GM18858 (cell line): ENCODE results near the gene PTPN21.

Experiments used
- ATAC-seq: cut with Tn5 transposase; IDR thresholded peaks from one replicate; pipeline ENCODE4 v1.9.1; 2021; ENCODE audit not compliant: unreplicated experiment

Gene PTPN21

DNA sequence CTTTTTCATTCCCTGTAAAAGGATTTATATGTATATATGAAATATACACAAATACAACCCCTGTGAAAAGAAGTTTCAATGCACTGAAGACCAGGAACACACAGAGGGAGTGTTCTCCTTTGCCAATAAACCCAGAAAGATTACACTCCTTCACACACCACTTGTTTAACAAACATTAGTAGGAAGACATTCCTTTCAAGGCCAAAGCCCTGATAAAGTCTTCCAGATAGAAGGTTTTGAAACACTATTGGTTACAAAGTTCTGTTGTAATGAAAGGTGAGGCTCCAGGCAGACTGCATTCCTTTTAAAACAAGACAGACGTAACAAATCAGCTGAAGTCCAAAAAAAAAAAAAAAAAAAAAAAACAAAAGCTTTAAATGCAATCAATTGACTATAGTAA is 81.0 kb downstream of the PTPN21 start:
- ATAC-seq: no peak

GRCh38 chr14:88470542-88471440 is 84.0 kb downstream of the PTPN21 start:
- no peak for ATAC-seq

DNA sequence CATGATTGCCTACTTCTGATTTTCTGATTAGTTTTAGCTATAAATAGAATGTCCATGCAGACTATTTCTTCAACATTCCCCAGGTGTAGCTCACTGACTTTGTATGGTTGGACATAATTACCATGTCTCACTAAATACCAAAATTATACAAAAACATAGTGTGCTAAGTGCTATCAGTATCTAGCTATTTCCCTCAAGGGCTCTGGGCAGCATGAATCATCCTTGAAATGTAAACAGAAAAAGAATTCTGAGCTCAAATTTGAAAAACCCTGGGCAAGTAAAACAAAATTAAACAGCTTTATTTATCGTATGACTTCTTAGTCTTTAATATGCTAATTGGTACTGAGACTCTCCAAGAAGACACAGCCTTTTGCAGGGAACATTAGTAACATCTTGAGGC is 86.4 kb downstream of the PTPN21 start:
- no peak for ATAC-seq

- no peak for ATAC-seq
Measured at GRCh38 chr14:88463318-88463717, 91.5 kb downstream of the PTPN21 start.

- no peak for ATAC-seq
Measured at GRCh38 chr14:88454886-88455285, 99.9 kb downstream of the PTPN21 start.

GRCh38 chr14:88452231-88452630 is 102.6 kb downstream of the PTPN21 start:
- no peak for ATAC-seq

GRCh38 chr14:88439088-88439487 is 115.7 kb downstream of the PTPN21 start:
- ATAC-seq: no peak

DNA sequence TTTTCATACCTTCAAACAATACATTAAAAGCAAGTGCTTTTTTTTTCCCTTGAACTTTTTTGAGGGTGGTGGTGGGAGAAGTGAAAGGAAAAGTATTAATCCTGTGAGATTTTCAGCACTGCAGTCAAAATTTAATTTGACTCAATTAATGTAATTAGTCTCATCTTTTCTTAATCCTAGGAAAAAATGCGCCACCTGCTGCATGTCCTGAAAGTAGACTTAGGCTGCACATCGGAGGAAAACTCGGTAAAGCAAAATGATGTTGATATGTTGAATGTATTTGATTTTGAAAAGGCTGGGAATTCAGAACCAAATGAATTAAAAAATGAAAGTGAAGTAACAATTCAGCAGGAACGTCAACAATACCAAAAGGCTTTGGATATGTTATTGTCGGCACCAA is 117.1 kb downstream of the PTPN21 start:
- no peak for ATAC-seq

- no peak for ATAC-seq
Measured at GRCh38 chr14:88430976-88431375, 123.8 kb downstream of the PTPN21 start.

DNA sequence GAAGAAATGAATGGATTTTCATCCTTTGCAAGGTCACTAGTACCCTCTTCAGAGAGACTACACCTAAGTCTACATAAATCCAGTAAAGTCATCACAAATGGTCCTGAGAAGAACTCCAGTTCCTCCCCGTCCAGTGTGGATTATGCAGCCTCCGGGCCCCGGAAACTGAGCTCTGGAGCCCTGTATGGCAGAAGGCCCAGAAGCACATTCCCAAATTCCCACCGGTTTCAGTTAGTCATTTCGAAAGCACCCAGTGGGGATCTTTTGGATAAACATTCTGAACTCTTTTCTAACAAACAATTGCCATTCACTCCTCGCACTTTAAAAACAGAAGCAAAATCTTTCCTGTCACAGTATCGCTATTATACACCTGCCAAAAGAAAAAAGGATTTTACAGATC is 128.5 kb downstream of the PTPN21 start:
- no peak for ATAC-seq

DNA sequence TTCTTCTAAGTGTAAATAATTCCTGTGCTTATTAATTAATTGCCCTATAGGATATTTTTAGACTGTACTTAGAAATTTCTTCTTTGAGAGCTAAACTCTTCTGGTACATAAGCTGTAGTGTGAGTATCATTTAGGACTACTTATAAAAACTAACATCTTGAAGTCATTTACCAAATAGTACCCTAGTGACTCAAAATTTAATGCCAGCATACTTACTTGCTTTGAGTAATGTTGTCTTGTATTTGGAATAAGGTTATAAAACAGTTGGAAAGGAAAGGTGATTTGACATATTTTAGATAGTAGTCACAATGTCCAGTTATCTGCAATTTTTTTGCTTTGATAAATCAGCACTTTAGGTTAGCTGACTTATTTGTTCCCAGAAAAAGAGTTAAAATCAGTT is 130.2 kb downstream of the PTPN21 start:
- no peak for ATAC-seq

DNA sequence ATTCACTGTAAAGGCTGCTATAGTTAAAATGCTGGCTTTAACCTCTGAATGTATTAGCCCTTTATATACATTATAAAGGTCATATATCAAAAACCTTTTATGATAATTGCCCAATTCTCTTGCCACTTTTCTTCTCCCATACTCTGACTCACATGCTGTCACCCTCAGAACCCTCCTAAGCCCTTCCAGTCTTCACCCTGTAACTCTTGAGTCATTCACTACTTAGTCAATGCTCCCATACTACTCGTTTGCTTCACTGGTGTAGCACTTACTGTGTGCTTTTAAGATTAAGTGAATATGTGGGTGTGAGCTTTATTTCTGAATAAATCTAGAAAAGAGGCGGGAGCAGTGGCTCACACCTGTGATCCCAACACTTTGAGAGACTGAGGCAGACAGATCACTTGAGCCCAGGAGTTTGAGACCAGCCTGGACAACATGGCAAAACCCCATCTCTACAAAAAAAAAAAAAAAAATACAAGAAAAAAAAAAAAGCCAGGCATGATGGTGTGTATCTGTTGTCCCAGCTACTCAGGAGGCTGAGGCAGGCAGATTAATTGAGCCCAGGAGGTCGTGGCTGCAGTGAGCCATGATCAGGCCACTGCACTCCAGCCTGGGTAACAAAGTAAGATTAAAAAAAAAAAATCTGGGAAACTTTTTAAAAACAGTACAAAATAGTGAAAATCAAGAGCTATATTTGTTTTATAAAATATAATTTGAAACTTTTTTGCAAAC is 131.7 kb downstream of the PTPN21 start:
- ATAC-seq: no peak

DNA sequence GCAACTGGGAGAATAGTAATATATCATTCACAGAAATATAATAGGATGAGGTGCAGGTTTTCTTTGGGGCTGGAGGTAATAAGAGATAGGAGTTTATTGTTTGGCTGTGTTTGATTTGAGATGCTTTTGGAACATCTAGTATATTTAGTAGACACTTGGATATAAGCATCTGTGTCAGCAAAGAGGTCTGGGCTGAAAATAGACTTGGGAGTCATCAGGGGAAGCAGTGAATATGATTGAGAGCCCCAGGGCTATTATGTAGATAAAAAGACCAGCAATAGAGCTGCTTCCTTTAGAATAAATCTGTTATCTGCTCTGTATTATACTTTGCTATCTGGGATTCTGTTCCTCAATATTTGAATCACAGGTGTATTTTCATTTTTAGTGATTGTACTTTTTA is 132.8 kb downstream of the PTPN21 start:
- no peak for ATAC-seq

DNA sequence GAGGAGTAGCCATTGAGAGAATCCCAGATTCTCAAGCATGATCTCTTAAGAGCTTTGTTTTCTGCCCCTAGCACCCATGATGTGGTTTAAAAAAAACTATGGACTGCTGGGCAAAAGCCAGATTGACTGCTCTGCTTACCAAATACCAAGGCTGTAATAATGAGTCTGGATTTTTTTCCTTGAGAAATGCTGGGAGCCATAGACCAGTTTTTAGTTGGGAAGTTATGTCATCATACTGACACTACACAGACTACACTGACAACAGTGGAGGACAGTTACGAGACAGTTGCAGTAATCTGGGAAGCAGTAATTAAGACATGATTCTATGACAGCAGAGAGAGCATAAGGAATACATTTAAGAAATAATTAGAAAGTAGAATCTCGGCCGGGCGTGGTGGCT is 133.5 kb downstream of the PTPN21 start:
- no peak for ATAC-seq

DNA sequence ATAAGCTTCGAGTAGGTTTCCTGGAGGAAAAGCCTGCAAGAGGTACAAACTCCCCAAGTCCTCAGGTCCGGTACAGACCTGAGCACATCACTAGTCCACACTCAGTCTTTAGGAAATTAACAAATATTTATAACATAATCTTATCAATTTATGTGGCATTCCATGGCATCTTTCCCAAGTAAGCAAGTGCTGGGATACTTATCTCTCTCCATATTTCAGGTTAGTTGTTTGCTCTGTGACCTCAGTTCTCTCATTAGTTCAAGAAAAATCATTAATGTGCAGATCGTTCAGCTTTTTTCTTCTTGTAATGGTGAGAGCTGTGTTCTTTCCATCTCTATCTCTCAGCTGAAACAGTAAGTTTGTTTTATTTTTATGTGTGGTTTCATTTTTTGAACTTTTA is 134.6 kb downstream of the PTPN21 start:
- ATAC-seq: no peak

DNA sequence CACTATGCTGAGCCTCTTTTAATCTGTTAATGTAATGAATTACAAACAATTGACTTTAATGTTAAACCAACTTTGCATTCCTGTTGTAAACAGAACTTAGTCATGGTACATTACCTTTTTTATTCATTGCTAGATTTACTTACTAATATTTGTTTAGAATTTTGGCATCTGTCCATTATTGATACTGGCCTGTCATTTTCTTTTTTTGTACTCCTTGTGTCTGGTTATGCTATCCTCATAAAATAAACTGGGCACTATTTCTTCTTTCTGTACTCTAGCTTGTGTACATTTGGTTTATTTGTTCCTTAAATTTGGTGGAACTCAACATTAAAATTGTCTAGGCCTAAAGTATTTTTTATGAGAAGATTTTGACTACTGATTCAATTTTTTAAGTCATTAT is 137.2 kb downstream of the PTPN21 start:
- no peak for ATAC-seq
